ENCODE results near the gene SLC35C1. TPM values are rescaled to one million over a fixed set of nuclear protein-coding genes. Genes with fewer than 3 reads are reported as not detected.

Gene SLC35C1
- 22.8 TPM for total RNA-seq

DNA sequence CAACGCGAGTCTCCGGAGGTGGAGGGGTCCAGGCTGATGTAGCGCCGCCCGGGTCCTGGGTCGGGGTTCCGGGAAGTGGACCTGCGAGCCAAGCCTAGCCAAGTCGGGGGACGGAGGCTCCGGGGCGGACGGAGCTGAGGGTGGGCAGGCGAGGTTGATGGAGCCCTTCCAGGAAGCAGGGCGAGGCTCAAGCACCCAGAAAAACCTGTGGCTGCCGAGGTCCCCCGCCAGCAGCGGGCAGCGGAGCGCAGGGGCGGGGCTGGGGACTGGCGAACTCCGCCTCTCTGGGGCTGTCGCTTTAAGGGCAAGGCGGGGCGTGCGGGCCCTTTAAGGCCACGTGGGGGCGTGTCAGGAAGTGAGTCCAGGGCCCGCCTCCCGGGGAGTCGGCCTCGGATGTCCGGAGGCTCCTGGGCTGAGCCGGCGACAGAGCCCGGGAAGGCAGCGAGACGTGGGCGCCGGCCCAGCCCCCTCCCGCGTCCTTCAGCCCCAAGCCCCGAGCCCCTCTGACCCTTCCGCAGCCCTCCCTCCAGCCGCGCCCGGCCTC, at the start of gene SLC35C1:
Gene SLC35C1 (plus strand): TSS at position 389 of the 544 bp plus-strand sequence. CDS start 653 bp downstream, outside the sequence.
- ATAC-seq: peak; percentile 93

DNA sequence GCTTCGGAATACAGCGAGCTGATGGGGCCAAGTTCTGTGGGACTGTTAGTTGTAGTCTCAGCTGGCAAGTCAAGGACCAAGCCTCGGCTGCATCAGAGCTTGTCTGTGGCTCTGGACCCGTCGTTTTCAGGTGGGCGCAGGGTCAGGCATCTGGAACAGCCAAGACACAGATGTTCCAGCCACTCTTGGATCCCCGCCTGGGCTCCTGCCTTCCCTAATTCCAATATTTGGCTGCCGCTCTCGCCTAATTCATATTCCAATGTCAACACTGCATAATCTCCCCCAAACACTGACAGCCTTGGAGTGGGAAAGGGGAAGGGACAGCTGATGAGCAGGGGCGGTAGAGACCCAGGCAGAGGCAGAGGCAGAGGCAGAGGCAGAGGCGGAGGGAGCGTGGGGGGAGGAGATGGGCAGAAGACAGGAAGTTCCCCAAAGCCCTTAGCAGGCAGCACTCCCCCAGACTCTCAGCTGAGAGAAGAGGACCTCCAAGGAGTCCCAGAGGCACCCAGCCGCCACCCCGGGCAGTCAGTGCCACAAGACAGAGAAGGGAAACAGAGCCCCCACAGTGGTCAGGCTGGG, 49.6 kb upstream of the SLC35C1 start:
- no peak for ATAC-seq

DNA sequence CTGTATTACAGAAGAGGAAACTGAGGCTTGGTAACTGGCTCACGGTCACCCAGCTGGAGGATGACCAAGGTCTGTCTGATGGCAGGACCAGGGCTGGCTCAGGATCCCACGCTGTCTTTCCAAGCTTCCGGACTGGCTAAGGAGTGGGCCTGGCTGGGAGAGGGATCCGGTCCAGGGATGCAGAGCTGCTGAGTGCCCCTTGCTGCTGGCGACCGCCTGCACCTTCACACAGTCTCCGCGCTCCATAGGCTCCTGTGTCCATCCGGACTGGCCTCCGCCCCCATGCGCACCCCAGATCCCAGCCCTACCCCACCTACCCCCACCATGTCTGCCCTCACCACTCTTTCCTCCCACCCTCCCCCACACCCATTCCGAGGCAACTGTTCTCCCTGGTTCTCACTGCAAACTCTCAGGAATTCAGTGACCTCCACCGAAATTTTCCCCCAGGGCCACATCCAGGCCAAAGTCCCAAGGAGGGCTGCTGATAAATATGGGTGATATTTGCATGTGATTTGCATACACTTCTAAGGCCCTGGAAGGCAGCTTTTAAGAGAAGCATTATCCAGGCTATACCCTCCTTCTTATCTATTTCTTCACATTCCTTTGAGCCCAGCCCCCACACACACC, 48.5 kb upstream of the SLC35C1 start:
- no peak for ATAC-seq

DNA sequence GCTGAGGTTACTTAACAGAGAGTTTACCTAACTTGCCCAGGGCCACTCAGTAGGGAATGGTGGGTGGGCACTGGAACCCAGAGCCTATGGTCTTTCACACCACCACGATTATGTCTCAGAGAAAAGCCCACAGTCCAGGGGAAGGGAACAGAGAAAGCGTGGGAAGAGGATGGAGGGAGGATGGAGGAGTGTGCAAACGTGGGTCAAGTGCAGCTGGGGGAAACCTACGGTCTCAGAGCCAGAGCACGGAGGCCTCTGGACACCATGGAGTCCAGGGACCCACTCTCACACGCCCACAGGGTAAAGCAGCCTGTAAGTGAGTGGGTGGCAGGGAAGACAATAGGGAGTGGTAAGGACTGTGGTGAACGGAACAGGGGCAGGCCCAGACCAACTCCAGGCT, 47.3 kb upstream of the SLC35C1 start:
- no peak for ATAC-seq

GRCh38 chr11:45761659-45762058, 43.3 kb upstream of the SLC35C1 start:
- no peak for ATAC-seq

DNA sequence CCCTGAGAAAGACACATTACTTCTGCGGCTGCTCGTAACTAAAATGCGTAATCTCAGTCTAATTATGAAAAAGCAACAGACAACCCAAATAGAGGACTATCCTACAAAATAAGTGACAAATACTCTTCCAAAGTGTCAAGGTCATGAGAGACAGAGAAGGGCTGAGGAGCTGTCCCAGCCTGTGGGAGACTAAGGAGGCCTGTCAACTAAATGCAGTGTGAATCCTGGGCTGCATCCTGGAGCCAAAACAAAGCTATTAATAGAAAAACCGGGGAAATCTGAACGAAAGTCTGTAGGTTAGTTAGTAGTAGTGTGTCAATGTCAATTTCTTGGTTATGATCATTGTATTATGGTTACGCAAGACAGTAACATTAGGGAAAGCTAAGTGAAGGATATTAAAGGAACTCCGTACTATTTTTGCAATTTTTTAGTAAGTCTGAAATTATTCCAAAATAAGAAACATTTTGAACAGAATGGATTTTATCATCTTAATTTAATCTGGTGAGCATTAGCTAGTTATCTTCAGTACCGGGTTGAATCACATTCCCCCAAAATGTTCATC, 39.8 kb upstream of the SLC35C1 start:
- no peak for ATAC-seq

DNA sequence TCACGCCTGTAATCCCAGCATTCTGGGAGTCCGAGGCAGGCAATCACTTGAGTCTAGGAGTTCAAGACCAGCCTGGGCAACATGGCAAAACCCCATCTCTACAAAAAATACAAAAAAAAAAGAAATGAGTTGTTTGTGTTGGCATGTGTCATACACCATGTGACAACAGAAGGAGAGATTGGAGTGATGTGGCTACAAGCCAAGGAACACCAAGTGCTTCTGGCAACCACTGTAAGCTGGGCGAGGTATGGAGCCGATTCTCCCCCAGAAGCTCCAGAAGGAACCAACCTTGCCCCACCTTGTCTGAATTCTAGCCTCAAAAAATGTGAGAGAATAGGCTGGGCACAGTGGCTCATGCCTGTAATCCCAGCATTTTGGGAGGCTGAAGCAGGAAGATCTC, 39.1 kb upstream of the SLC35C1 start:
- ATAC-seq: no peak

GRCh38 chr11:45766469-45766868, 38.5 kb upstream of the SLC35C1 start:
- ATAC-seq: no peak

- no peak for ATAC-seq
Measured at GRCh38 chr11:45768486-45768885, 36.5 kb upstream of the SLC35C1 start.

- ATAC-seq: no peak
Measured at GRCh38 chr11:45769960-45770359, 35.0 kb upstream of the SLC35C1 start.

DNA sequence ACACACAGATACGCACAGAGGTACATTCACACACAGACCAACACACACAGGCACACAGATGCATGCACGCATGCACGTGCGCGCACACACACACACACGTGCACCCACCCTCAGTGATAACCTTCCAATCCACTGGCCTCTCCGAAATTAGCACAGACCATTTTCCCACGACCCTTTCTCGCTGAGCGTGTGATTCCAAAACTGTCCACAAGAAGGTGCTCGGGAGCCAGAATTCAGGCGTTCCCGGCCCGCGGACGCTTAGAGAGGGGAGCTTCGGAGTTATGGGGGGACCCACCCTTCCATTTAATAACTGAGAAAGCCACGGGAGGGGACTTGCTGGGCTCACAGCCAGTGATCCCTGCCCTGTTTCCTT, 33.8 kb upstream of the SLC35C1 start:
- peak; percentile 58 for ATAC-seq

GRCh38 chr11:45771566-45772448, 33.1 kb upstream of the SLC35C1 start:
- peak; percentile 97 for ATAC-seq

DNA sequence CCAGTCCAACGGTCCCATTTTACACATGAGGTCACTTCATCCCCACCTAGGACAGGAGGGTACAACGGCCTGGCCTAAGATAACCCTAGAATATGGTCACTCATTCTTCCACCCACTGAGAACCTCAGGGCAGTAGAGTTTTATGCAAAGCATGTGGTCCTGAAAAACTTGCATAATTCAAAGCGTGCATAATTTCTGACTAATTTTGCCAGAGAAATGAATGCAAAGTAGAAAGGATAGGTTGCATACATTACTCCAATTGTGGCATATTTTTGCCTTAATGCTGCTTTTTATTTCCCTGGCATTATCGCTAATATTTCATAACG, 32.5 kb upstream of the SLC35C1 start:
- no peak for ATAC-seq

DNA sequence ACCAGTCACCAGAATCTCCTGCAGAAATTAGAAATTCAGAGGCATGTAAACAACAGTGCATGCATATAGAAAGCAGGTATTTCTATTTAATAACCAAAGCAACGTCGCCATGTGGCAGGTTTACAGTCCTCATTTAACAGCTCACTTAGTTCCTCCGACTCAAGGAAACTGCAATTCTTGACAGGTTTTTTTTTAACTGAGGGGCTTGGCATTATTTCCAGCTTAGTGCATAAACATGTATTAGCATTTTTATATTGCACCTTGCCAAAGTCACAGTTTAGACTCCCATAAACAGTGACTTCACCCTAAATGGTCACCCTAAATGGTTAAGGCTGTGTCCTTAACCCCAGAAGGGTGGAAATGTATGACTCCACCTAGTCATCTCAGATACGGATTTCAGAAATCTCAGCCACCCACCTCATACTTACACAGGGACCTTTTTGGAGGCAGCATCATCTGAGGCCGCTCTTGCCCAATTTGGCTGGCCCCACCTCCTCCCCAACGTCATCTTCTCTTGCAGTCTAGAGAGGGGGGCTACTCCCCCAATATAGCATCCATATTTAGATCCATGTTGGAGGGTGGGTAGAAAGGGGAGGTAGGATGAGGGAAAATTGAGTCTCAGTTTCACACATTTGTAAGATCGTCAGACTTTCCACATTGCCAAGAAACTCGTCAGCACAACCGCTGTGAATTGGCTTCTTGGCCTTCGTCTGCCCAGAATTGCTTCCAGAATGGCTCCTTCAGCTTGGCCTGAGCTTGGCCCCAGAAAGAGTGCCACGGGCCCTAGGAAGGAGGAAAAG, 31.8 kb upstream of the SLC35C1 start:
- ATAC-seq: no peak

- ATAC-seq: no peak
Measured at GRCh38 chr11:45773786-45774655, 30.9 kb upstream of the SLC35C1 start.

DNA sequence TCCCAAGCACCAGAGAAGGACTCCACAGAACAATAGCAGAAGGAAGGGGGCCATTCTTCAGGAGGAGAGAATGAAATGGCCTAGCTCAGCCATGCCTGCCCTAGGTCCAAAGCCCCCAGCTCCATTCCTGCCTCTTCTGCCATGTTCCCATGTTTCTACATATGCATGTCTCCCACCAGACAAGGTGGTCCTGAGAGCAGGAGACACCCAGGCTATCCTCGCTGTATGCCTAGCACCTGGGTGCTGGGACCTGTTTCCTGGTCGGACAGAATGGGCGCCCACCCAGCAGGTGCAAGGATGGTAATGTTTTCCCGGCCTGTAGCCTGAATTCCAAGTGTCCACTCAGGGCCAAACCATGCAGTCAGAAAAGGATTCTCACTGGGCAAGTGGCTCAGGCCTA, 30.2 kb upstream of the SLC35C1 start:
- ATAC-seq: no peak

DNA sequence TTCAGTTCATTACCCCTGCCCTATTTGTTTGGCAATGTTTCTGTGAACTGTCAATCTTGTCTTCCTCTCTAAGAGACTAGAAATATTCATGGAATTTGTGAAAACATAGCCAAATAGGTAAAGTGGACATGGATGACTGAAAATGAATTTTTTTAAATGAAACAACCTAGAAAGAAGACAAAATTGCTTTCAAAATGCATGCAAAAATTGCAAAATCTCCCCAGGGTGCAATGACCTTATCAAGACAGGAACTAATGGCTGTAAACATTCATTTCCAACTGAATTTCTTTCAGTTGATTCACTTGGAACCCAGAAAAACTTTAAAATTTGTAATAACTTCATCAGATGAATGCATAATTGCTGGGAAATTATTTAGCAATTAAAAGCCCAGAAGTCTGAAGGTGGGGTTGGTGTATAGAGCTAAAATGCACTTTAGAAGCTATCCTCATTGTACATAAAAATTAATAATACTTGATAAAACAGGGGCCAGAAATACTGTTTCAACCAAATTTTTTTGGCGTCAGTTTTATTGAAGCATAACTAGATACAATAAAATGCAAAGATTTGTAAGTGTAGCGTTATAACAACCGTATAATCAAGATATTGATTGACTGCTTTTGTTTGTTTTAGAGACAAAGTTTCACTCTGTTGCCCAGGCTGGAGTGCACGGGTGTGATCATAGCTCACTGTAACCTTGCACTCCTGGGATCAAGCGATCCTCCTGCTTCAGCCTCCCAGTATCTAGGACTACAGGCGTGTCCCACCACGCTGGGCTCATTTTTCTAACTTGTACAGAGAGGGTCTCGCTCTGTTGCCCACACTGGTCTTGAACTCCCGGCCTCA, 27.6 kb upstream of the SLC35C1 start:
- no peak for ATAC-seq

GRCh38 chr11:45778341-45778740, 26.6 kb upstream of the SLC35C1 start:
- ATAC-seq: no peak

GRCh38 chr11:45779602-45780001, 25.3 kb upstream of the SLC35C1 start:
- no peak for ATAC-seq

- ATAC-seq: no peak
Measured at GRCh38 chr11:45786272-45786671, 18.7 kb upstream of the SLC35C1 start.
